HEK293 (cell line): ENCODE results near the gene SPACDR.

ENCODE experiments used
- CTCF ChIA-PET: fragments of 350-600 bp; formaldehyde crosslinking; extraction: SDS; loops from one replicate; lab custom pipeline; 2021; ENCODE audit warnings: antibody characterized with exemption; lab: Yijun Ruan, JAX
- POLR2A ChIA-PET: fragments of 300-600 bp; formaldehyde crosslinking; extraction: SDS; loops from one replicate; lab custom pipeline; 2020; ENCODE audit warnings: antibody characterized with exemption, inconsistent platforms; lab: Yijun Ruan, JAX
- H3K27ac ChIP-seq: fragments of 200-500 bp; sonication (Bioruptor generic); 2 replicates; pipeline ENCODE4 v1.5.1; 2014; ENCODE audit warnings: low read depth, low read length, control low read depth, inconsistent platforms; ENCODE audit errors: extremely low read depth
- H3K36me3 ChIP-seq, 2 experiments: fragments of 200-500 bp in 1 of 2; sonication (Bioruptor generic) in 1 of 2; 1 replicate in 1 of 2; 2 replicates in 1 of 2; pipeline ENCODE4 v1.5.1; 2014 to 2017; ENCODE audit warnings: inconsistent platforms in 2 of 2, low read length in 2 of 2; ENCODE audit not compliant: control insufficient read depth in 2 of 2, insufficient read depth in 1 of 2
- H3K4me1 ChIP-seq: fragments of 200-500 bp; sonication (Bioruptor generic); 2 replicates; pipeline ENCODE4 v1.5.1; 2014; ENCODE audit warnings: mild to moderate bottlenecking, low read length, inconsistent platforms; ENCODE audit not compliant: control insufficient read depth, insufficient read depth
- H3K4me3 ChIP-seq: 2 replicates; pipeline ENCODE4 v1.5.1; 2011; ENCODE audit warnings: low read depth, mild to moderate bottlenecking, control low read depth, low read length, moderate library complexity
- H3K9me3 ChIP-seq: fragments of 200-500 bp; sonication (Bioruptor generic); 2 replicates; pipeline ENCODE4 v1.5.1; 2014; ENCODE audit warnings: low read depth, low read length, inconsistent platforms; ENCODE audit not compliant: control insufficient read depth, insufficient read depth
- GLIS2 ChIP-seq: fragments of 450-650 bp; formaldehyde crosslinking; IDR thresholded peaks from 2 replicates; pipeline ENCODE4 v1.5.1; 2016; ENCODE audit warnings: missing biosample characterization, missing genetic modification characterization
- HIC1 ChIP-seq: fragments of 450-650 bp; formaldehyde crosslinking; IDR thresholded peaks from 2 replicates; pipeline ENCODE4 v1.5.1; 2016; ENCODE audit warnings: missing biosample characterization, missing genetic modification characterization
- IKZF3 ChIP-seq: fragments of 450-650 bp; IDR thresholded peaks from 2 replicates; pipeline ENCODE4 v1.5.0; 2018; ENCODE audit warnings: missing biosample characterization, mild to moderate bottlenecking, missing genetic modification characterization, moderate library complexity
- PRDM6 ChIP-seq: fragments of 450-650 bp; formaldehyde crosslinking; IDR thresholded peaks from 2 replicates; pipeline ENCODE4 v1.5.1; 2017; ENCODE audit warnings: missing biosample characterization, missing genetic modification characterization
- REPIN1 ChIP-seq: fragments of 450-650 bp; formaldehyde crosslinking; IDR thresholded peaks from 2 replicates; pipeline ENCODE4 v1.5.1; 2017; ENCODE audit warnings: missing biosample characterization, missing genetic modification characterization, low read depth
- SCRT2 ChIP-seq: fragments of 450-650 bp; formaldehyde crosslinking; IDR thresholded peaks from 2 replicates; pipeline ENCODE4 v1.5.1; 2016; ENCODE audit warnings: missing biosample characterization, missing genetic modification characterization
- ZFP37 ChIP-seq: fragments of 450-650 bp; formaldehyde crosslinking; IDR thresholded peaks from 2 replicates; pipeline ENCODE4 v1.5.1; 2016; ENCODE audit warnings: missing biosample characterization, missing genetic modification characterization
- ZNF132 ChIP-seq: fragments of 450-650 bp; formaldehyde crosslinking; IDR thresholded peaks from 2 replicates; pipeline ENCODE4 v1.5.1; 2017; ENCODE audit warnings: missing biosample characterization, missing genetic modification characterization, borderline replicate concordance
- ZNF157 ChIP-seq: fragments of 450-650 bp; formaldehyde crosslinking; IDR thresholded peaks from 2 replicates; pipeline ENCODE4 v1.5.1; 2016; ENCODE audit warnings: missing biosample characterization, missing genetic modification characterization
- ZNF184 ChIP-seq: fragments of 450-650 bp; IDR thresholded peaks from 2 replicates; pipeline ENCODE4 v1.5.1; 2018; ENCODE audit warnings: missing biosample characterization, mild to moderate bottlenecking, missing genetic modification characterization
- ZNF211 ChIP-seq: fragments of 450-650 bp; formaldehyde crosslinking; IDR thresholded peaks from 2 replicates; pipeline ENCODE4 v1.5.1; 2016; ENCODE audit warnings: low read depth, missing biosample characterization, missing genetic modification characterization
- ZNF404 ChIP-seq: fragments of 450-650 bp; formaldehyde crosslinking; IDR thresholded peaks from 2 replicates; pipeline ENCODE4 v1.5.1; 2017; ENCODE audit warnings: missing biosample characterization, missing genetic modification characterization
- ZNF530 ChIP-seq: fragments of 450-650 bp; formaldehyde crosslinking; IDR thresholded peaks from 2 replicates; pipeline ENCODE4 v1.5.1; 2016; ENCODE audit warnings: low read depth, missing biosample characterization, missing genetic modification characterization
- ZNF561 ChIP-seq: fragments of 450-650 bp; IDR thresholded peaks from 2 replicates; pipeline ENCODE4 v1.5.1; 2018; ENCODE audit warnings: missing biosample characterization, missing genetic modification characterization, borderline replicate concordance
- ZNF600 ChIP-seq: fragments of 450-650 bp; formaldehyde crosslinking; IDR thresholded peaks from 2 replicates; pipeline ENCODE4 v1.5.1; 2016; ENCODE audit warnings: missing biosample characterization, missing genetic modification characterization
- ZNF768 ChIP-seq: fragments of 450-650 bp; formaldehyde crosslinking; IDR thresholded peaks from 2 replicates; pipeline ENCODE4 v1.5.1; 2018; ENCODE audit warnings: missing biosample characterization, mild to moderate bottlenecking, missing genetic modification characterization
- ZSCAN16 ChIP-seq: fragments of 450-650 bp; formaldehyde crosslinking; IDR thresholded peaks from 2 replicates; pipeline ENCODE4 v1.5.1; 2016; ENCODE audit warnings: missing biosample characterization, missing genetic modification characterization

Gene SPACDR

GRCh38 chr7:100467638-100468373, 3.7 kb upstream of the SPACDR start:
- Histone ChIP-seq H3K36me3 (peaks cover 3 to 15% of the 10 kb centered on the region in 2 experiments; a peak in 2 of 3 replicates), H3K9me3 (no peaks in the 10 kb centered on the region), H3K4me3 (no peak overlapping the region), H3K4me1 (no peaks in the 10 kb centered on the region; the same call in 1 of the 2 replicates), H3K27ac (no peak overlapping the region)
- ChIA-PET POLR2A (no interaction called here), CTCF (interaction anchor here (0.6 to 6.7 kb wide), 10 partner anchors 11 to 258 kb away, joined by 3 to 85 read pairs (median 7); partner anchors contain the start of gene TSC22D4)
- TF ChIP-seq ZNF530 (tag by site-specific recombination) (no peak), ZSCAN16 (tag by site-specific recombination) (no peak), ZNF404 (tag by site-specific recombination) (no peak), PRDM6 (tag by site-specific recombination) (no peak), GLIS2 (tag by site-specific recombination) (0 out of 2 replicates have a peak, but pooled peaks have one; percentile 14), SCRT2 (tag by site-specific recombination) (no peak), ZNF211 (tag by site-specific recombination) (no peak), ZFP37 (tag by site-specific recombination) (no peak)

GRCh38 chr7:100466653-100467605, 2.9 kb upstream of the SPACDR start:
- H3K4me1 ChIP-seq: no peaks in the 10 kb centered on the region
- no peak for TF ChIP-seq ZNF157
- no peak for TF ChIP-seq ZNF768 (tag by site-specific recombination)
- TF ChIP-seq ZNF132: no peak
- 0 out of 2 replicates have a peak, but pooled peaks have one; percentile 4 for TF ChIP-seq IKZF3
- no peak for TF ChIP-seq ZSCAN16 (tag by site-specific recombination)
- no peak for TF ChIP-seq ZNF561 (tag by site-specific recombination)
- TF ChIP-seq GLIS2 (tag by site-specific recombination): 0 out of 2 replicates have a peak, but pooled peaks have one; percentile 25
- TF ChIP-seq HIC1 (tag by site-specific recombination): peak; percentile 55; the same call in 1 of the 2 replicates
- no peak for TF ChIP-seq REPIN1 (tag by site-specific recombination)
- TF ChIP-seq ZNF600 (tag by site-specific recombination): peak; percentile 67; the same call in 1 of the 2 replicates
- no peak for TF ChIP-seq ZNF184 (tag by site-specific recombination)

More at GRCh38 chr7:100466653-100467605, 2.9 kb upstream of the SPACDR start:
- Histone ChIP-seq H3K27ac (no peak overlapping the region), H3K36me3 (peaks cover 3 to 13% of the 10 kb centered on the region in 2 experiments; a peak in 2 of 3 replicates), H3K4me3 (no peak overlapping the region), H3K9me3 (no peaks in the 10 kb centered on the region)
- POLR2A ChIA-PET: no interaction called here
- CTCF ChIA-PET: interaction anchor here (0.6 to 6.7 kb wide), 3 partner anchors 11 to 92 kb away, joined by 3 to 85 read pairs (median 9); no protein-coding TSS in a partner anchor
